ENCODE measurements around the gene MOAP1. TPM values are rescaled to one million over a fixed set of nuclear protein-coding genes. Genes with fewer than 3 reads are reported as not detected.
"Not testable (repeated sequence)": the region's sequence is repeated elsewhere in the genome, so short reads cannot be mapped to it uniquely, and the experiment has no call there.

Gene MOAP1, protein sequence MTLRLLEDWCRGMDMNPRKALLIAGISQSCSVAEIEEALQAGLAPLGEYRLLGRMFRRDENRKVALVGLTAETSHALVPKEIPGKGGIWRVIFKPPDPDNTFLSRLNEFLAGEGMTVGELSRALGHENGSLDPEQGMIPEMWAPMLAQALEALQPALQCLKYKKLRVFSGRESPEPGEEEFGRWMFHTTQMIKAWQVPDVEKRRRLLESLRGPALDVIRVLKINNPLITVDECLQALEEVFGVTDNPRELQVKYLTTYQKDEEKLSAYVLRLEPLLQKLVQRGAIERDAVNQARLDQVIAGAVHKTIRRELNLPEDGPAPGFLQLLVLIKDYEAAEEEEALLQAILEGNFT
- total RNA-seq (10 to 100 TPM; 20.3 to 28.9 TPM), polyA plus RNA-seq (ENCODE audit: insufficient read length in 6 of 6) (10 to 100 TPM; 31.2 to 37.0 (median 35.3) TPM)
- long read RNA-seq, donor 1, transcript MOAP1-201 (3 exons, 2,441 nt): major isoform, 14 of 17 reads
- long read RNA-seq, donor 1, partial matches to known transcripts: 0 of 17 reads
- long read RNA-seq, donor 1, other reads (novel, unspliced or antisense): 0 of 17 reads
- long read RNA-seq, donor 2, transcript MOAP1-201 (3 exons, 2,441 nt): major isoform, 16 of 20 reads
- long read RNA-seq, donor 2, partial matches to known transcripts: 0 of 20 reads
- long read RNA-seq, donor 2, other reads (novel, unspliced or antisense): 0 of 20 reads
- long read RNA-seq, donor 3, transcript MOAP1-201 (3 exons, 2,441 nt): major isoform, 6 of 7 reads
- long read RNA-seq, donor 3, partial matches to known transcripts: 0 of 7 reads
- long read RNA-seq, donor 3, other reads (novel, unspliced or antisense): 0 of 7 reads
- long read RNA-seq, donor 4, transcript MOAP1-201 (3 exons, 2,441 nt): major isoform, 10 of 12 reads
- long read RNA-seq, donor 4, partial matches to known transcripts: 0 of 12 reads
- long read RNA-seq, donor 4, other reads (novel, unspliced or antisense): 1 of 12 reads
- long read RNA-seq, donor 5, transcript MOAP1-201 (3 exons, 2,441 nt): major isoform, 13 of 18 reads
- long read RNA-seq, donor 5, transcript MOAP1-202 (2 exons, 2,529 nt): minor isoform, 5 of 18 reads
- long read RNA-seq, donor 5, partial matches to known transcripts: 0 of 18 reads
- long read RNA-seq, donor 5, other reads (novel, unspliced or antisense): 0 of 18 reads
- long read RNA-seq, donor 6, transcript MOAP1-201 (3 exons, 2,441 nt): major isoform, 9 of 9 reads
- long read RNA-seq, donor 6, partial matches to known transcripts: 0 of 9 reads
- long read RNA-seq, donor 6, other reads (novel, unspliced or antisense): 0 of 9 reads
- long read RNA-seq, donor 7, transcript MOAP1-201 (3 exons, 2,441 nt): major isoform, 8 of 9 reads
- long read RNA-seq, donor 7, partial matches to known transcripts: 0 of 9 reads
- long read RNA-seq, donor 7, other reads (novel, unspliced or antisense): 0 of 9 reads
- long read RNA-seq, donor 8, partial matches to known transcripts: 0 of 37 reads
- long read RNA-seq, donor 8, other reads (novel, unspliced or antisense): 33 of 37 reads
- long read RNA-seq, donor 9: 0 reads
- long read RNA-seq, donor 10, transcript MOAP1-201 (3 exons, 2,441 nt): major isoform, 7 of 8 reads
- long read RNA-seq, donor 10, partial matches to known transcripts: 0 of 8 reads
- long read RNA-seq, donor 10, other reads (novel, unspliced or antisense): 1 of 8 reads
- long read RNA-seq, donor 11: 0 reads
- long read RNA-seq, donor 12, transcript MOAP1-201 (3 exons, 2,441 nt): major isoform, 12 of 15 reads
- long read RNA-seq, donor 12, partial matches to known transcripts: 0 of 15 reads
- long read RNA-seq, donor 12, other reads (novel, unspliced or antisense): 0 of 15 reads

DNA sequence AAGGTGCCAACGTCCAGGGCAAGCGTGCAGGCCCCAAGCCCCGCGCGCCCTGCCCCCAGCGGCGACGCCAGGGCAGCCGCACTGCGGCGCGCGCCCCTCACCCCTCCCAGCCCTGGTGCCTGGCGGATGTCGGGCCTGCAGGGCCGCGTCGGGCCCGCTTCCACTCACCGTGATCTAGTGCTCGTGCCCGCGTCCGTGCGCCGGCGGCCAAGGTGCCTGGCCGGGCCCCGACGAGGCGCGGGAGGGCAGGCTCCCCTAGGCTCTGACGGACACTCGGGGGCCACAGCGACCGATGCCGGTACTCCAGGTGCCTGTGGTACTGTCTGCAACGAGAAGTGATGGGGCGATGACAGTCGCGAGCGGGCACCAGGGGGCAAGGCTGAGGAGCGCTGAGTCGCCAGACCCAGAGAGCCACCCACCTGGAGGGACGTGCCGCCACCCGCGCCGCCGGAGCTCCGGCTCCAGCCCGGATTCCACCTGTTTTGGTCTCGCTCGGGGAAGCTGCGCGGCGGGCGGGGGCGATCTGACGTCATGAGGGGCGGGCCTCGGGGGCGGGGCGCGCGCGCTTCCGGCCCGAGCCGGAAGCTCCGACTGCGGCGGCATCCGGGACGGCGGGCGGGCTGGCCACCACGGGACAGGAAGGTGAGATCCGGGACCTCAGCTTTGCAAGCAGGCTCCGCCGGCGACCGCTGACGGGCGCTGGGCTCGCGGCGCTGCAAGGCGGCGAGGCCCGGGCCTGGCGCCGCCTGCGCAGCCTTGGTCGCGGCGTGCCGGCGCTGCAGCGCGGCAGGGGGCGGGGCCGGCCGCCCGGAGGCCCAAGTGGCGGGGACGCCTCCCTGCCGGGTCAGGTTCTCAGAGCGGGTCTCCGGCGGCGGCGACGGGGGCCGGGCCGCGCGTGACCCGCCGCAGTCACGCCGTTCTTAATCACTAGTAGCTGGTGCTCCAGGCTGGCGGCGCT, at the start of gene MOAP1, which contains the start of gene LYSET:
Gene MOAP1, minus strand, starts transcription at position 507 of the 958 bp plus-strand sequence. CDS start 655 bp downstream, outside the sequence.
Gene LYSET, plus strand, starts transcription at position 927 of the 958 bp plus-strand sequence. CDS start 89 bp downstream, outside the sequence.
- DNase-seq (peak; percentile 85 to 96 (median 88)), ATAC-seq (peak; percentile 91)
- TF ChIP-seq, protein P1, sequence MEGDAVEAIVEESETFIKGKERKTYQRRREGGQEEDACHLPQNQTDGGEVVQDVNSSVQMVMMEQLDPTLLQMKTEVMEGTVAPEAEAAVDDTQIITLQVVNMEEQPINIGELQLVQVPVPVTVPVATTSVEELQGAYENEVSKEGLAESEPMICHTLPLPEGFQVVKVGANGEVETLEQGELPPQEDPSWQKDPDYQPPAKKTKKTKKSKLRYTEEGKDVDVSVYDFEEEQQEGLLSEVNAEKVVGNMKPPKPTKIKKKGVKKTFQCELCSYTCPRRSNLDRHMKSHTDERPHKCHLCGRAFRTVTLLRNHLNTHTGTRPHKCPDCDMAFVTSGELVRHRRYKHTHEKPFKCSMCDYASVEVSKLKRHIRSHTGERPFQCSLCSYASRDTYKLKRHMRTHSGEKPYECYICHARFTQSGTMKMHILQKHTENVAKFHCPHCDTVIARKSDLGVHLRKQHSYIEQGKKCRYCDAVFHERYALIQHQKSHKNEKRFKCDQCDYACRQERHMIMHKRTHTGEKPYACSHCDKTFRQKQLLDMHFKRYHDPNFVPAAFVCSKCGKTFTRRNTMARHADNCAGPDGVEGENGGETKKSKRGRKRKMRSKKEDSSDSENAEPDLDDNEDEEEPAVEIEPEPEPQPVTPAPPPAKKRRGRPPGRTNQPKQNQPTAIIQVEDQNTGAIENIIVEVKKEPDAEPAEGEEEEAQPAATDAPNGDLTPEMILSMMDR (IDR thresholded peaks at IDR 0.05): peak; percentile 13 to 27
- H3K27me3 ChIP-seq: no peaks in the 10 kb centered on the region
- peaks cover 17 to 41% of the 10 kb centered on the region in 2 donors for H3K4me1 ChIP-seq
- intact Hi-C loops (cut with DNase I): no loop called here
- peak within 1 kb of the TSS; percentile 93 to 97 for H3K27ac ChIP-seq
- H3K9me3 ChIP-seq: no peaks in the 10 kb centered on the region
- H3K36me3 ChIP-seq: peaks cover 0 to 34% of the 10 kb centered on the region in 2 donors
- H3K4me3 ChIP-seq: peak within 1 kb of the TSS; percentile 90 to 94

DNA sequence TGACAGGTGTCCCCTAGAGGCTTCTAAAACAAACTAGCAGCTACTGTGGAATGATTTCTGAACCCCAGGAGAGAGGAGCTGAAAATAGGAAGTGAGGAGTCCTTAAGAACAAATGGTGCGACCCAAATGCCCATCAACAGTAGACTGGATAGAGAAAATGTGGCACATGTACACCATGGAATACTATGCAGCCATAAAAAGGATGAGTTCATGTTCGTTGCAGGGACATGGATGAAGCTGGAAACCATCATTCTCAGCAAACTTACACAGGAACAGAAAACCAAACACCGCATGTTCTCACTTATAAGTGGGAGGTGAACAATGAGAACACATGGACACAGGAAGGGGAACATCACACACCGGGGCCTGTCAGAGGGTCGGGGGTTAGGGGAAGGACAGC, 48.4 kb upstream of the MOAP1 start:
- DNase-seq; H3K4me3 ChIP-seq; H3K9me3 ChIP-seq; H3K4me1 ChIP-seq; H3K27ac ChIP-seq; intact Hi-C loops (cut with DNase I); ATAC-seq: not testable (repeated sequence)
- Histone ChIP-seq H3K27me3 (peaks cover 0 to 19% of the 10 kb centered on the region in 2 donors), H3K36me3 (peaks cover 0 to 16% of the 10 kb centered on the region in 2 donors)

DNA sequence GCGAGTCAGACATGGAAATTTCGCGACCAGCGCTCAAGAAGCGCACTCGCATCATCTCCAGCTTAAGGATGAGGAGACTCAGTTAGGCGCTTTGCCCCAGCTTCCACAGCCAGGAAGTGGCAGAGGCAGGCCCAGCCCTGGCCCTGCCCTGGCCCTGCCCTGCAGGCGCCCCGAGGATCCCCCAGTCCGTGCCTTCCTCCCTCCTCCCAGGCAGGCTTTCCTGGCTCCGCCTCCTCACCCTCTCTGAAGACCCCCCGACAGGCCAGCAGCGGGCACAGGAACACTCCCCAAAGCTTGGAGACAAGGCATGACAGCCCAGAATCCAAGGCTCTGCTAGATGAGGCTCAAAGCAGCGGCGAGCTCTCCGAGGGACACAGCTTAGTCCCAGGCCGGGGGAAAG, 47.5 kb upstream of the MOAP1 start:
- Histone ChIP-seq H3K4me1 (peaks cover 0 to 9% of the 10 kb centered on the region in 2 donors), H3K27me3 (peaks cover 0 to 19% of the 10 kb centered on the region in 2 donors), H3K36me3 (peaks cover 0 to 25% of the 10 kb centered on the region in 2 donors), H3K9me3 (no peaks in the 10 kb centered on the region), H3K4me3 (no peak overlapping the region), H3K27ac (no peak overlapping the region)
- intact Hi-C loops (cut with DNase I): no loop called here
- no peak for ATAC-seq
- DNase-seq: no peak
- TF ChIP-seq, protein P1 (IDR thresholded peaks at IDR 0.05): no peak

DNA sequence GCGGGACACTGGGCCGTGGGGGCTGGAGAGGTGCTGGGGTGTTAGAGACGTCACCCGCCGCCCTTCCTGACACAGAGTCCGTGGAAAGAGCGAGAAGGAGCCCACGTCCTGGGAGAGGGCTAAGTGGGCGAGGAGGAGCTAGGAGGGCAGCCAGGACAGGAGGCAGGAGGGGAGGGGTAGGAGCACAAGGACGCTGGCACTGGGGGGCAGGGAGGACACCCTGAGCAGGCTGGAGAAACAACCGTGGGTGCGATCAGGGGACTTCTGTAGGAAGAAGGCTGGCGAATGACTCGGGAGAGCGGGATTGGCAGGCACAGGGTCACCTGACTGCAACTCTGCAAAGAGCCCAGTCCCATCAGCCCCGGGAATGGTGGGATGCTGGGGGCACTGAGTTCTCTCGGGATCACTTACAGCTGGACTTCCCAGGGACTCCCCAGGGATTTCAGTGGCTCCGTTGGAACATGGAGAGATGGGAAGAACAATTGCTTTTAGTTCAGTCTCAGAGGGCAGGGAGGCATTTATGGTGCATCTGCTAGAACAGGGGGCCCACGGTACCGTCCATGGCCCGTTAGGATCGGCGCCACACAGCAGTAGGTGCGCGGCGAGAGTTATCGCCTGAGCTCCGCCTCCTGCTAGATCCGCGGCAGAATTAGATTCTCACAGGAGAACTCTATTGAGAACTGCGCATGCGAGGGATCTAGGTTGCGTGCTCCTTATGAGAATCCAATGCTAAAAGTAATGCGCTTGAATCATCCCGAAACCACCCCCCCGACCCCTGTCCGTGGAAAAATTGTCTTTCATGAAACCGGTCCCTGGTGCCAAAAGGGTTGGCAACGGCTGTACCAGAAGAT, 46.7 kb upstream of the MOAP1 start:
- H3K4me1 ChIP-seq: peaks cover 0 to 9% of the 10 kb centered on the region in 2 donors
- no peak overlapping the region for H3K27ac ChIP-seq
- TF ChIP-seq, protein P1 (IDR thresholded peaks at IDR 0.05): no peak
- peak in 2 of 4 donors; percentile 7 to 40 for DNase-seq
- H3K36me3 ChIP-seq: peaks cover 0 to 31% of the 10 kb centered on the region in 2 donors
- no peaks in the 10 kb centered on the region for H3K9me3 ChIP-seq
- ATAC-seq: peak; percentile 77
- H3K27me3 ChIP-seq: peaks cover 0 to 19% of the 10 kb centered on the region in 2 donors
- H3K4me3 ChIP-seq: peak overlapping the region; percentile 26 to 31
- intact Hi-C loops (cut with DNase I): no loop called here

All from left lung (tissue), 14 donors.